B cell (primary cell): ENCODE data around the gene IL1RAP.

Experiments
- CTCF ChIP-seq: fragments of 200-600 bp; IDR thresholded peaks from one replicate; pipeline ENCODE4 v1.8.0; 2022; ENCODE audit warnings: antibody characterized with exemption, mild to moderate bottlenecking
- EZH2 ChIP-seq: IDR thresholded peaks from 2 replicates; pipeline ENCODE4 v1.6.1; 2012; ENCODE audit warnings: borderline replicate concordance, low read depth, mild to moderate bottlenecking, moderate library complexity, low read length; ENCODE audit not compliant: insufficient read depth, poor library complexity, severe bottlenecking

GRCh38 chr3:190594171-190594570 lies 80.3 kb downstream of the IL1RAP start:
- TF ChIP-seq CTCF: no peak
- TF ChIP-seq EZH2: no peak
